Activated T-cell treated with anti-CD3 and anti-CD28 coated beads, Interleukin-2, amount 50 U/mL, for 4 hours (primary cell): Measurements from ENCODE around the gene CCSER1. TPM values are rescaled to one million over a fixed set of nuclear protein-coding genes. Genes with fewer than 3 reads are reported as not detected.

Experiments used
- ATAC-seq, 2 donors: fragments of 200-7000 bp; cut with Tn5 transposase; one replicate each; pipeline ENCODE4 v1.10.0; 2021
- DNase-seq: peaks from one replicate; pipeline ENCODE4 v3.0.0-alpha.2; 2020
- H3K27me3 Mint-ChIP-seq: one replicate; pipeline ENCODE4 v1.8.0; 2021; ENCODE audit warnings: low read depth, mixed read lengths
- H3K36me3 Mint-ChIP-seq: one replicate; pipeline ENCODE4 v1.8.0; 2022; ENCODE audit warnings: mixed read lengths; ENCODE audit not compliant: insufficient read depth
- H3K4me1 Mint-ChIP-seq: one replicate; pipeline ENCODE4 v1.8.0; 2021; ENCODE audit warnings: low read depth, mixed read lengths
- H3K4me3 Mint-ChIP-seq: one replicate; pipeline ENCODE4 v1.8.0; 2021; ENCODE audit warnings: mild to moderate bottlenecking, moderate library complexity, mixed read lengths
- H3K9me3 Mint-ChIP-seq: one replicate; pipeline ENCODE4 v1.8.0; 2021; ENCODE audit warnings: mixed read lengths
- total RNA-seq, 3 donors: library from RNA; stranded (reverse); gene quantifications; one replicate each; pipeline ENCODE4 v1.2.1, GENCODE V29; 2021

The CCSER1 gene
- total RNA-seq, 3 donors from 2014 or later: 0.10 to 0.16 TPM; not detected in 1

- DNase-seq: no peak
- Mint-ChIP-seq H3K27me3 (no peaks in the 10 kb centered on the region), H3K9me3 (no peaks in the 10 kb centered on the region), H3K4me1 (no peaks in the 10 kb centered on the region), H3K36me3 (no peaks in the 10 kb centered on the region), H3K4me3 (no peak overlapping the region)
- no peak for ATAC-seq
These were observed 21.5 kb downstream of the CCSER1 start for GRCh38 chr4:90148574-90149148.

DNA sequence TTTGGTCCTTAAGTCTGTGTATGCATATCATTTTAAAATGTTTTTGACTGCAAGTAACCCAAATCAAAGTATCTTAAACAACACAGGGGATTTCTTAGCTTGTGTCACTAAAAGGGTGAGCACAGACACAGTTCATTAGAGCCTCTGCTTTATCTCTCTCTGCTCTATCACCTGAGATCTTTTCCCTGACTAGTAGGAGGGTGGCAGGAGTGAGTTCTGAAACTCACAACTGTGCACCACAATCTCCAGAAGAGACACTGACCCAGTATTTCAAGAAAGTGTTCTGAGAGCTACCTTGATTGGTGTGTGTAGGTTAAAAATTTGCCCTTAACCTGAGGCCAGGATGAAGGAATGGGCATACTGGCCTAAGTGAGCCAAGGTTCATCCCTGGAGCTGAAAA, 24.8 kb downstream of the CCSER1 start:
- DNase-seq (no peak), ATAC-seq (no peak)
- Mint-ChIP-seq H3K36me3 (no peaks in the 10 kb centered on the region), H3K4me1 (no peaks in the 10 kb centered on the region), H3K9me3 (no peaks in the 10 kb centered on the region), H3K27me3 (no peaks in the 10 kb centered on the region), H3K4me3 (no peak overlapping the region)

DNA sequence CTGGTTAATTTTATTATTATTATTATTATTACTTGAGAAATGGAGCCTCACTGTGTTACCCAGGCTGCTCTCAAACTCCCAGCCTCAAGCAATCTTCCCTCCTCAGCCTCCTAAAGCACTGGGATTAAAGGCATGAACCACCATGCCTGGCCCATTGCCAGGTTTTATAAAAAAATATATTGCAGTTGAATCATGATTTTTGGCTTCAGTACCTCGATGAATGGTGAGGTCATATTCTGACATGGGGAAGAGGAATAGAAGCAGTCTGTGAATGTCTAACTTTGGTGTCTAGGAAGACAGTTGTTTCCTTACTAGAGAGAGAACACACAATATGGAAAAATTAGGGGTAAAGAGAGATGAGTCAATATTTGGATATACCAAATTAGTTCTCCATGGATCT, 32.0 kb downstream of the CCSER1 start:
- no peak overlapping the region for H3K4me3 Mint-ChIP-seq
- DNase-seq (no peak), ATAC-seq (no peak)
- H3K4me1 Mint-ChIP-seq: no peaks in the 10 kb centered on the region
- no peaks in the 10 kb centered on the region for H3K27me3 Mint-ChIP-seq
- H3K9me3 Mint-ChIP-seq: no peaks in the 10 kb centered on the region
- H3K36me3 Mint-ChIP-seq: no peaks in the 10 kb centered on the region

GRCh38 chr4:90160044-90160443, 32.9 kb downstream of the CCSER1 start:
- Mint-ChIP-seq H3K4me3 (no peak overlapping the region), H3K27me3 (no peaks in the 10 kb centered on the region), H3K36me3 (no peaks in the 10 kb centered on the region), H3K4me1 (no peaks in the 10 kb centered on the region), H3K9me3 (no peaks in the 10 kb centered on the region)
- ATAC-seq (no peak), DNase-seq (no peak)

- no peaks in the 10 kb centered on the region for H3K9me3 Mint-ChIP-seq
- peaks cover 2% of the 10 kb centered on the region for H3K4me1 Mint-ChIP-seq
- no peaks in the 10 kb centered on the region for H3K27me3 Mint-ChIP-seq
- DNase-seq: no peak
- no peak overlapping the region for H3K4me3 Mint-ChIP-seq
- no peaks in the 10 kb centered on the region for H3K36me3 Mint-ChIP-seq
- ATAC-seq: no peak
These were observed 35.4 kb downstream of the CCSER1 start for GRCh38 chr4:90162566-90162965.

GRCh38 chr4:90163872-90164271, 36.7 kb downstream of the CCSER1 start:
- no peaks in the 10 kb centered on the region for H3K36me3 Mint-ChIP-seq
- no peak overlapping the region for H3K4me3 Mint-ChIP-seq
- DNase-seq (no peak), ATAC-seq (no peak)
- peaks cover 2% of the 10 kb centered on the region for H3K4me1 Mint-ChIP-seq
- H3K27me3 Mint-ChIP-seq: no peaks in the 10 kb centered on the region
- no peaks in the 10 kb centered on the region for H3K9me3 Mint-ChIP-seq

DNA sequence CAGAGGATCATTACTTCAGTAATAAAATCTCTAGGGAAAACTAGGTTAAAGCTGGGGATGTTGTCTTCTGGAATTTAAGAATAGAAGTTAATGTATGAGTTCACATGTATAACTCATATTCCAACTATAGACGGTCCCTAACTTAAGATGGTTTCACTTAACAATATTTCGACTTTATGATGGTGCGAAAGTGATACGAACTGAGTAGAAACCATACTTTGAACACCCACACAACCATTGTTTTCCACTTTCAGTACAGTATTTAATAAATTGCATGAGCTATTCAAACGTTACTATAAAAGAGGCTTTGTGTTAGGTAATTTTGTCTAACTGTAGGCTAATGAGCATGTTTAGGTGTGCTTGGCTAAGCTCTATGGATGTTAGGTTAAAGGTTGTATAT, 38.7 kb downstream of the CCSER1 start:
- no peaks in the 10 kb centered on the region for H3K27me3 Mint-ChIP-seq
- ATAC-seq (peak in 1 of 2 donors; percentile 46), DNase-seq (no peak)
- no peak overlapping the region for H3K4me3 Mint-ChIP-seq
- H3K36me3 Mint-ChIP-seq: no peaks in the 10 kb centered on the region
- H3K4me1 Mint-ChIP-seq: peaks cover 2% of the 10 kb centered on the region
- peaks cover 3% of the 10 kb centered on the region for H3K9me3 Mint-ChIP-seq

GRCh38 chr4:90171491-90171890, 44.3 kb downstream of the CCSER1 start:
- Mint-ChIP-seq H3K27me3 (no peaks in the 10 kb centered on the region), H3K4me1 (no peaks in the 10 kb centered on the region), H3K9me3 (peaks cover 3% of the 10 kb centered on the region), H3K4me3 (no peak overlapping the region), H3K36me3 (no peaks in the 10 kb centered on the region)
- ATAC-seq (no peak), DNase-seq (no peak)

DNA sequence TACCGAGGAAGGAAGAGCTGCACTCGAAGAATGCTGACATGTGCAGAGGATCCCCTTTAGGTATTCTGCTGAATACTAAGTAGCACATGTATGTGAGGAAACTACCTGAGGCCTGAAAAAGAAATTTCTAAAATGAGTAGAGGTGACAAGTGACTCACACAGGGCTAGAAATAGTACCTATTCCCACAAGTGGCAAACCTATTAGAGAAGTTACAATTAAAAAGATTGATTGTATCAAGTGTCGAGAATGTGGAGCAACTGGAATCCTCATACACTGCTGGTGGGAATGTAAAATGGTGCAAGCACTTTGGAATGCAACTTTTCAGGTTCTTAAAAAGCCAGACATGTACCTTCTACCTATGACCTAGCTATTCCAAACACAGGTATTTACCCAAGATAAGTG, 47.4 kb downstream of the CCSER1 start:
- DNase-seq: no peak
- H3K9me3 Mint-ChIP-seq: peaks cover 3% of the 10 kb centered on the region
- no peak overlapping the region for H3K4me3 Mint-ChIP-seq
- no peaks in the 10 kb centered on the region for H3K4me1 Mint-ChIP-seq
- no peaks in the 10 kb centered on the region for H3K27me3 Mint-ChIP-seq
- no peaks in the 10 kb centered on the region for H3K36me3 Mint-ChIP-seq
- ATAC-seq: no peak

GRCh38 chr4:90181644-90182043, 54.5 kb downstream of the CCSER1 start:
- ATAC-seq (no peak), DNase-seq (no peak)
- no peaks in the 10 kb centered on the region for H3K27me3 Mint-ChIP-seq
- H3K9me3 Mint-ChIP-seq: no peaks in the 10 kb centered on the region
- no peak overlapping the region for H3K4me3 Mint-ChIP-seq
- no peaks in the 10 kb centered on the region for H3K36me3 Mint-ChIP-seq
- no peaks in the 10 kb centered on the region for H3K4me1 Mint-ChIP-seq

DNA sequence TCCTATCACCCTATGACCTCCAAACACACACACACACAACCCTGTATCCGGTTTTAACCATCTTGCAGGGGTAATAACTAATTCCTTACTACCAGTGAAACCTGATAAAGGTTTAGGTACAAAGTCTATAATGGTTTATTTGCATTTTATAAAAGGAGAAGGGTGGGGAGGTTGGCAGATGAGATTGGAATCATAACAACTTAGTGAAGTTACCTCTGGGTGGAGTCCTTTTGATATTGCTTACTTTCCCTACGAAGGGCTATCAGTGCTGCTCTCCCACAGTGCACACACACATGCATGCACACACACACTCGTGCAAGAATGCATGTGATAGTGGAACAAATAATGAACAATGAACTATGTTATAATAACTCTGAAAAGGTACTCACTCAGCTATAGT, 56.1 kb downstream of the CCSER1 start:
- Mint-ChIP-seq H3K4me3 (no peak overlapping the region), H3K4me1 (no peaks in the 10 kb centered on the region), H3K36me3 (no peaks in the 10 kb centered on the region), H3K27me3 (no peaks in the 10 kb centered on the region), H3K9me3 (no peaks in the 10 kb centered on the region)
- DNase-seq: no peak
- no peak for ATAC-seq

GRCh38 chr4:90184560-90184959, 57.4 kb downstream of the CCSER1 start:
- ATAC-seq (no peak), DNase-seq (no peak)
- no peak overlapping the region for H3K4me3 Mint-ChIP-seq
- H3K27me3 Mint-ChIP-seq: no peaks in the 10 kb centered on the region
- H3K36me3 Mint-ChIP-seq: no peaks in the 10 kb centered on the region
- no peaks in the 10 kb centered on the region for H3K4me1 Mint-ChIP-seq
- H3K9me3 Mint-ChIP-seq: no peaks in the 10 kb centered on the region

DNA sequence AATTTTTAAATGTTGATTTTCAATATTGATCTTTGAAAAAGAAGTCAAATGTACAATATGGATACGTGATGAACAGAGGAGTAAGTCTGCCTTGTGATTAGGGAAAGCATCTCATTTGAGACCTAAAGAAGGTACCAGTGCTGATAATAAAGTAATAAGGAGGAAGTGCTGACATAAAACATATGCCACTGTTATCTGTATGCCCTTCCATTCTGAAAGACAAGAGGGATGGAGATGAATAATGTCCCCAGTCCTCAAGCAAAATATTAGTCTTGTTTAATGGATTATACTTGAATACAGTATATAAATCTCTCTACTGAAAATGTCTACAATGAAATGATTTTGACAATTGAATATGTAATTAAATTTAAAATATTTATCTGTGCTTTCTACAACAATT, 58.2 kb downstream of the CCSER1 start:
- no peaks in the 10 kb centered on the region for H3K4me1 Mint-ChIP-seq
- no peaks in the 10 kb centered on the region for H3K27me3 Mint-ChIP-seq

DNA sequence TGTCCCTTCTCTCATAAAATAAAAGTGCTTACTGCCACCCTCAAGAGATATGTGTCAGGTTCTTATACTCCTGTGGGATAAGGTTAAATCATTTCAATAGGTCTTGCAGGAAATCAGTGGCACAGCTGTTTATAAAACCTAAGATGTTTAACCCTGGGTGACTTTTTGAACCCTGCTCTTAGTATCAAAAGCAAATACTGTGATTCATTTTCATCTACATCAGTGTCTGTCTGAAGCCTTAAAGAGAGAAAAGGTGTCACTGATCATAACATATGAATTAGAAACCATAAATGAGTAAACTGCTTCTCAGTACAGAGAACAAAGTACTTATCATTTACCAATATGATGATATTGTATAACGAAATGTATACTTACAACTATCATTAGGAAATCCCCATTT, 59.0 kb downstream of the CCSER1 start:
- no peak overlapping the region for H3K4me3 Mint-ChIP-seq
- no peaks in the 10 kb centered on the region for H3K4me1 Mint-ChIP-seq
- H3K9me3 Mint-ChIP-seq: no peaks in the 10 kb centered on the region
- no peaks in the 10 kb centered on the region for H3K27me3 Mint-ChIP-seq
- no peaks in the 10 kb centered on the region for H3K36me3 Mint-ChIP-seq
- ATAC-seq: no peak
- no peak for DNase-seq

More for the DNA sequence above, 58.2 kb downstream of the CCSER1 start:
- DNase-seq (no peak), ATAC-seq (no peak)
- H3K4me3 Mint-ChIP-seq: no peak overlapping the region
- H3K9me3 Mint-ChIP-seq: no peaks in the 10 kb centered on the region
- no peaks in the 10 kb centered on the region for H3K36me3 Mint-ChIP-seq

DNA sequence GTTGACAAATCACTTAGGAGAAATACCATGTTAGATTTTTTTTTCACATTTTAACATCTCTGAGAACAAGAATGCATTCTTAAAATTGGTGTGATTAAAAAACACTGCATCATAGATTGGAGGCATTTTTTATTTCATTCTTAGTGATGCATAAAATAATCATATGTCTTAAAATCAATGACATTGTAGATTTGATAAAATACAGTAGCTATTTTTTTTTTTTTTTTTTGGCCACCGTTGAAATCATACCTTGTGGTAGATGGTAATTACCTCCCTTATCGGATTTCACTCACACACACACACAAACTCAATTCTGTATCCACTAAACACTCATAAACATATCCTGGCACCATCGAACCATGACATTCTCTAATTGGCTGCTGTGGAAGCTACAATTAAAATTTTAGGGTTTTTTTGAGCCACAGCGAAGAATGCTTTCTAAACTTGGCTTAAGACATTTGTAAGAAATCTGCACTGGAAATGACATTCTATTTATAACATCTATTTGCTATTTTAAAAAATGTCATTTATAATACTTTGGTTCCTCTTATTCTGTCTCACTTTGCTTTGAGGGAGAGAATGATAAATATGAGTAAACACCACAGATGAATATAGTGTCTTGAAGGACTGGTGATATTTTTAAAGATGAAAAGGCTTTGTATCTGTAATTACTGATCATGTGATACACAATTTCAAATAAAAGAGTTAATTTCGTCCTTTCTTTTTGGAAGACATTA, 60.1 kb downstream of the CCSER1 start:
- Mint-ChIP-seq H3K36me3 (no peaks in the 10 kb centered on the region), H3K4me1 (no peaks in the 10 kb centered on the region), H3K9me3 (no peaks in the 10 kb centered on the region), H3K4me3 (no peak overlapping the region), H3K27me3 (no peaks in the 10 kb centered on the region)
- ATAC-seq: no peak
- DNase-seq: no peak
